C4-2B (cell line): ENCODE measurements around the gene GALNT2.

Experiments
- H3K27ac ChIP-seq: fragments of 450-650 bp; 2 replicates; pipeline ENCODE4 v1.5.1; 2017
- ZFX ChIP-seq: fragments of 450-650 bp; IDR thresholded peaks from 2 replicates; pipeline ENCODE4 v1.6.1; 2017
- TF ChIP-seq, protein P1 (sequence below): fragments of 450-650 bp; conservative IDR thresholded peaks from 2 replicates; pipeline ENCODE4 v1.5.1; 2017; ENCODE audit warnings: mild to moderate bottlenecking

Gene GALNT2

DNA sequence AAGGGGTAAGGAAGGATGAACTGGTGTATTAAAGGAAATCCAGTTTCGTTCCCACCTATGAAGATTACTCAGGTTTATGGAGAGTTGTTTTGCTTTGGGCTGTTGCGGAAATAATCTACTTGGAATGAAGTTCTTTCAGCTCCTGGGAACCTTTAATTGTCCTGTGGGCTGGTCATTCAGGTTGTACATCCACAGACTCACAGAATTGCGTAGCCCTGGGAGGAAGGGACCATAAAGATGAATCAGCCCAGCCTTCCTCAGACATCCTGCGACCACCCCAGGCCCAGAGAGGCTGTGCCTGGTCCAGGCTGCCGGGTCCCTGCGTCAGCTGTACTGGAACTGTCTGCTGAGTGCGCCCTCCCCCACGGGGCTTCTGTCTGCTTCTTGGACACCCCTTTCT, 72.7 kb downstream of the GALNT2 start:
- H3K27ac ChIP-seq: no peak overlapping the region
- TF ChIP-seq, protein P1, sequence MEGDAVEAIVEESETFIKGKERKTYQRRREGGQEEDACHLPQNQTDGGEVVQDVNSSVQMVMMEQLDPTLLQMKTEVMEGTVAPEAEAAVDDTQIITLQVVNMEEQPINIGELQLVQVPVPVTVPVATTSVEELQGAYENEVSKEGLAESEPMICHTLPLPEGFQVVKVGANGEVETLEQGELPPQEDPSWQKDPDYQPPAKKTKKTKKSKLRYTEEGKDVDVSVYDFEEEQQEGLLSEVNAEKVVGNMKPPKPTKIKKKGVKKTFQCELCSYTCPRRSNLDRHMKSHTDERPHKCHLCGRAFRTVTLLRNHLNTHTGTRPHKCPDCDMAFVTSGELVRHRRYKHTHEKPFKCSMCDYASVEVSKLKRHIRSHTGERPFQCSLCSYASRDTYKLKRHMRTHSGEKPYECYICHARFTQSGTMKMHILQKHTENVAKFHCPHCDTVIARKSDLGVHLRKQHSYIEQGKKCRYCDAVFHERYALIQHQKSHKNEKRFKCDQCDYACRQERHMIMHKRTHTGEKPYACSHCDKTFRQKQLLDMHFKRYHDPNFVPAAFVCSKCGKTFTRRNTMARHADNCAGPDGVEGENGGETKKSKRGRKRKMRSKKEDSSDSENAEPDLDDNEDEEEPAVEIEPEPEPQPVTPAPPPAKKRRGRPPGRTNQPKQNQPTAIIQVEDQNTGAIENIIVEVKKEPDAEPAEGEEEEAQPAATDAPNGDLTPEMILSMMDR: no peak
- TF ChIP-seq ZFX: no peak

DNA sequence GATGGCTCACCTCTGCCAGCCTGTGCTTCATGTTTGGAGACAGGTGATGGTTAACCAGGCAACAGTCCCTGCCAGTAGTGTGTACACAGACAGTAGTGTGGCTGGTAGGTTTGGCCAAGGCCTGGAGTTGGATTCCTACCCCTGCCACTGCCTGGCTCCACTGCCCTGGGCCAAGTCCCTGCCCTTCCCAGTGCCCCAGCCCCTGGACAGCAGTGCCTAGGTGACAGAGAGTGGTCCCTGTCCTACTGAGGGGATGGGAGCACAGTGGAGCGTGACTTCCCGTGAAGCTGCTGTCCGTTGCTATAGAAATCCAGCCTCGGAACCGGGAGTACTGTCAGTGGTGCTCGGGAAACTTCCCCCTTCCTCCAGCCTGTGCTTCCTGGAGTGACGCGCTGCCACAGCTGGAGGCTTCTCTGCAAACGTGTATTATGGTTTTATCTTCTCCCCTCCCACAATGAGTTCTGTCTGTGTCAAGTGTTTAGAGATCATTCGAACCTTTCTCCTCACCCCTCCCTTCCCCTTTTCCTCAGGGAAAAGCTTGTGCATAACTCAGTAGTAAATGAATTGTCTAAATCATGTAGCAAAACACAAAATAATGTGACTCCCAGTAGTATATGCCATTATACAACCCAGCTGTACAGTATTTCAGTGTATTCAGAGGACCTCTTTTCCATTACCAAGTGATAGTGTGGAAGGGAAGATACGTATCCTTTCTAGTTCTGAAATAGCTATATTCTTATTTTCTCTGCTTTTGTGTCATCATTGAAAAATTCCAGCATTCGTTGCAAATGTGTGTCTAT, 73.4 kb downstream of the GALNT2 start:
- H3K27ac ChIP-seq: no peak overlapping the region
- TF ChIP-seq, protein P1: no peak

DNA sequence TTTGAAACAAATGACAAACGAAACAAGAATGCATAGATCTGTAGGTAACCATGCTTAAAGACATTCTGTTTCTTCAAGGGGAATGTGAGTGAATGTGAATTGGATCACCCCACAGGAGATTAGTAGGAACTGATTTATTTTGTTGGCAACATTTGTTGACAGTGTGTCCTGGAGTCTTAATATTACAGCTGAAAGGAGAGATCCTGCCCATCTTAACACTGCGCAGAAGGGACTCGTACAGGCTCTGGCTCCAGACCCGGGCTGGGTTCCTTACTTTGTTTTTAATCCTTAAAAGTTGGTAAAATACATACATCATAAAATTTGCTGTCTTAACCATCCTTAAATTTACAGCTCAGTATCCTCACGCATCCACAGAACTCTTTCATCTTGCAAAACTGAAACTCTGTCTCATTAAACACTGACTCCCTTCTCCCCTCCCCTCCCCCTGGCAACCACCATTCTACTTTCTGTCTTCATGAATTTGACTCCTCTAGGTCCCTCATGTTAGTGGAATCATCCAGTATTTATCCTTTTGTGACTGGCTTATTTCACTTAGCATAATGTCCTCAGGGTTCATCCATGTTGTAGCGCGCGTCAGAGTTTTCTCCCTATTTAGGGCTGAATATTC, 74.1 kb downstream of the GALNT2 start:
- TF ChIP-seq, protein P1: no peak
- no peak for TF ChIP-seq ZFX
- no peak overlapping the region for H3K27ac ChIP-seq

DNA sequence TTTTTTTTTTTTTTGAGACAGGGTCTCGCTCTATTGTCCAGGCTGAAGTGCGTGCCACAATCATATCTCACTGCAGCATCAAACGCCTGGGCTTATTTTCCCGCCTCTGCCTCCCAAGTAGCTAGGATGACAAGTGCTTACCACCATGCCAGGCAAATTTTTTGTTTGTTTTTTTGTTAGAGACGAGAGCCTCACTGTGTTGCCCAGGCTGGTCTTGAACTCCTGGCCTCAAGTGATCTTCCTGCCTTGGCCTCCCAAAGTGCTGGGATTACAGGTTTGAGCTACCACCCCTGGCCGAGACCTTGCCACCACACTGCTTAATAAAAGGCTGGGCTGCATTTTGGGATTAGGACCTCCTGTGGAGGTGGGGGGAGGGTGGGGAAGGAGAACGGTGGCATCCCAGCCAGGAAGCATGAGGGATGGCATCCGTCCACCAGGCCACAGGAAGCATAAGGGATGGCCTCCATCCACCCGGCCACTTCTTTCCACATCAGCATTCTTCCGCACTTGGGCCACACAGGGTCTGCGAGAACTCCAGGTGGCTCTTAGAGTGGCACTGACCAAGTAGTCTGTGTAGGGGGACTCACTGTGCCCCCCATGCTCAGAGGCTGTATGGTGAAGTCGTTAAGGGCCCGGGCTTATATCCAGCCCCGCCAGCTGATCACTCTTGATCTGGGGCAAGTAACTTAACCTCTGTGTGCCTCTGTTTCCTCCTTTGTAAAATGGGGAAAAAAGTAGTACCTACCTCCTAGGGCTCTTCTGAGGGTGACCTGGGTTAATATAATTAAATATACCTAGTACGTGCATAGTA, 75.0 kb downstream of the GALNT2 start:
- TF ChIP-seq, protein P1: no peak
- no peak for TF ChIP-seq ZFX

DNA sequence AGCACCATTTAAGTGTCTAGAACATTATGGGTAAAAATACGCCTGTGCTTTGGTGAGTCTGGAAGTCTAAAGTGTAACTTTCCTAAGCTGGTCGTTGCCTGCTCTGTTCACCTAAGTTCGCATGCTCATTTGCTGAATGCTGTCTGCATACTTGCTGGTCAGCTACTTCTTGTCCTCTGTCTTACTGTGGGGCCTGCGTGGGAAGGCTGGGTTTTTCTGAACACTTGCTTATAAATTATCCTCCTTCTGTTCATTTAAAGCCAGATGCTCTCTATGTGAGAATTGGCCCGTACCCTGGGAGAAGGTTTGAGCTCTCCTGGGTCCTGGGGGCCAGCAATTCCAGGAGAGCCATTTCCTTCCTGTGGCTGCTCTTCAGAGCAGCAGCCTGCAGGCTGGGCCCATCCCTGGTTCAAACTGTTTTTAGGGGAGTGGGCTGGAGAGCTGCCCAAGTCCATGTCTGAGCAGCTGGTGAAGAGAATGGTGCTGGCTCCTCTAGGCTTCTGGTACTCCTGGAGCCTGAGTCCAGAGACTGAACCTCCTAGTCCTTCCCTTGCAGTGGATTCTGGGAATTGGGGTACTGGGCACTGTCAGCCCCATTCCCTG, 75.7 kb downstream of the GALNT2 start:
- TF ChIP-seq ZFX: no peak
- TF ChIP-seq, protein P1: no peak
- H3K27ac ChIP-seq: no peak overlapping the region

More for the DNA sequence above, 75.0 kb downstream of the GALNT2 start:
- H3K27ac ChIP-seq: no peak overlapping the region

DNA sequence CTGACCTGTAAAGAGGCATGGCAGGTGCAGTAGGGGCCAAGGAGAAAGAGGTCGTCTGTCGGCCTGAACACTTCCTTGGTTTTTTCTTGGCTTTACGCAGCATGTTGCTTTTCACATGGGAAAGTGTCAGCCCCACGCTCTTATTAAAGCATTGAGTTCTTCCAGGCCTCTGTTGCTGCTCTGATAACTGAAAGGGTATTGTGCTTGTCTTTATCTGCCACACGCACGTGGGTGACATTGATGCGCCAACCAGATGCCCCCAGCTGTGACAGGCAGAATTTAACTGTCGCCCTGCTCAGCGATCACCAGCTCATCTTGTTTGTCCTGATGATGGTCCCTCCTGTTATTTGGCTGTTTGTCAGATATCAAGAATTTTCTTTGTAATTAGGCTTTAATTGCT, 76.5 kb downstream of the GALNT2 start:
- H3K27ac ChIP-seq: no peak overlapping the region
- TF ChIP-seq ZFX: no peak
- TF ChIP-seq, protein P1: no peak
